ENCODE data around the gene ZNF431. TPM values are rescaled to one million over a fixed set of nuclear protein-coding genes. Genes with fewer than 3 reads are reported as not detected.

Gene ZNF431
- 2.3 and 5.8 TPM in 2 replicates for total RNA-seq (2014; rRNA removed; shearing (Covaris generic))
- polyA plus RNA-seq (2015; cell fraction: cytosol; rRNA removed): 2.3 and 5.5 TPM in 2 replicates
- 12.8 and 15.9 TPM in 2 replicates for polyA plus RNA-seq (2015; cell fraction: nucleus; rRNA removed)

DNA sequence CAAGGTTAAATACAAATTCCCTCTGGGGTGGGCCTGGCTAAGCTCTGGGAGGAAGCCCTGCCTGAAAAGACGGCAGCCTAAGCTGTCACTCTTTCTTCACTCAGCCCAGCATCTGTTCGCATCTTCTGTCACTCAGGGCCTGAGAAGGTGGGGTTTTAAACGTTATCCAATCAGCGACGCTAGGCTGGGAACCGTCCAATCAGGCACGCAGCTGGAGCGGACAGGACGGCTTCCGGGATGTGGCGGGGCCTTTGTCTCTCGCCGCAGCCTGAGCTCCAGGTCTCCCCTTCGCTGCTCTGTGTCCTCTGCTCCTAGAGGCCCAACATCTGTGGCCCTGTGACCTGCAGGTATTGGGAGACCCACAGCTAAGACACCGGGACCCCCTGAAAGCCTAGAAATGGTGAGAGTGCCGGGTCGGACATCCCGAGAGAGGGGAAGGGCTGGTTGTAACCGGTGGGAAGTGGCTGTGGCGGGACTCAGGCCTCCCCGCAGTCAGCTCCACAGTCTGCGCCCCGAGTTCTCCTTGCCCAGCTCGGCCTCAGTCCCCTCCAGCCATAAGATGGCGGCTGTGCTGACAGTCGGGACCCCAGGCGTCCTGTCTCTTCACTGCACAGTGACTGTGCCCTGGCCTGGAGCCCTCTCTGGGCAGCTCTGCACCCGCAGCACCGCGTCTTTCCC lies at the start of gene ZNF431:
TSS of gene ZNF431 (plus strand) at position 254 of the 678 bp plus-strand sequence. CDS start at position 398, 144 bp downstream.
- in situ Hi-C loops (cut with HindIII; ENCODE audit: low pct_unique_long_range_greater_than_20kb, low sequenced_read_pairs): no loop called here
- DNase-seq (ENCODE audit: low read depth, low spot score): peak; percentile 93

DNA sequence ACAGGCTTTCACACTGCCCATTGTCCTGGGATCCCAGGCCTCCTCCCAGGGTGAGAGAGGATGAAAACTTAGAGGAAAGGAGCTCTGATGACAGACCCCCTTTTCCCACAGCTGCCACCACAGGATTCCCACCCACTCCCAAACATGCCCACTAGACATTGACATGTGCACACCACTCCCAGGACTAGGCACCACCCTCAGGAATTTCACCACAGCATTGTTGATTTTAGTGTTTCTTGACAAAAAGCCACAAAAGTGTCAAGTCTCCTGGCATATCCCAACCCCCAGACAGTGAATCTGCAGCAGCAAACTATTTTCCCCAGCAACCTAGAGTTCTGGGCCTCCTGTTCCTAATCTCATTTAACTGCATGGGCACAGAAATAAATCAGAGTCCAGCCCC lies 49.7 kb upstream of the ZNF431 start:
- in situ Hi-C loops (cut with HindIII; ENCODE audit: low pct_unique_long_range_greater_than_20kb, low sequenced_read_pairs): no loop called here
- DNase-seq (ENCODE audit: low read depth, low spot score): no peak

DNA sequence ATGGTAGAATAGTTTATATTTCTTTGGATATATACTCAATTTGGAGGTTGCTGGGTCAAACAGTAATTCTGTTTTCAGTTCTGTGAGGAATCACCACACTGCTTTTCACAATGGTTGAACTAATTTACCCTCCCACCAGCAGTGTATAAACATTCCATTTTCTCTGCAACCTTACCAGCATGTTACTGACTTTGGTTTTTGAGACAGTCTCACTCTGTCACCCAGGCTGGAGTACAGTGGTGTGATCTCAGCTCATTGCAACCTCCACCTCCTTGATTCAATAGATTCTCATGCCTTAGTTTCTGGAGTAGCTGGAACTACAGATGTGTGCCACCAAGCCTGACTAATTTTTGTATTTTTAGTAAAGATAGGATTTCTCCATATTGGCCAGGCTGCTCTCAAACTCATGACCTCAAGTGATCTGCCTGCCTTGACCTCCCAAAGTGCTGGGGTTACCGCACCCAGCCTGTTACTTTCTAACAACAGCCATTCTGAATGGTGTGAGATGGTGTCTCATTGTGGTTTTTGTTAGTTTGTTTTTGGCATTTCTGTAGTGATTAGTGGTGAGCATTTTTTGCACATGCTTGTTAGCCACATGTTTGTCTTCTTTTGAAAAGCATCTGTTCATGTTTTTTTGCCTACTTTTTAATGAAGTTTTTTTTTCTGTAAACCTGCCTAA lies 47.4 kb upstream of the ZNF431 start:
- DNase-seq (ENCODE audit: low read depth, low spot score): no peak
- in situ Hi-C loops (cut with HindIII; ENCODE audit: low pct_unique_long_range_greater_than_20kb, low sequenced_read_pairs): no loop called here

DNA sequence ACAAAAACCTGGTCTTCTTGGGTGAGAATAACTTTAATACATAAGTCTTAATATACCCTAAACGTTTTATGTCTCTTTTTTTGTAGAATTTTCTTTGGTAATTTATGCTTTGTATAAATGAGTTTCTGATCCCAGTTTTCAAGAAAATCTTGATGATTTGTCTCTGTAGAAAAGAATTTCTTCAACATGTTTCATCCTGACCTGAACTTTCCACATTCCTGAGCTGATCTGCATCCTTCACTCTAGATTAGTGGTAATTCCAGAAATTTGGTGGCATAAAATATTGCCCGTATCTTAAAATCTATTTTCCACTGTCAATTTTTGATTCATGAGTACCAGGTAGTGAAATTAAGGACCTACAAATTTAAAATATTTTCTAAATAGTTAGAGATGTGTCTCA lies 43.5 kb upstream of the ZNF431 start:
- in situ Hi-C loops (cut with HindIII; ENCODE audit: low pct_unique_long_range_greater_than_20kb, low sequenced_read_pairs): no loop called here
- no peak for DNase-seq (ENCODE audit: low read depth, low spot score)

DNA sequence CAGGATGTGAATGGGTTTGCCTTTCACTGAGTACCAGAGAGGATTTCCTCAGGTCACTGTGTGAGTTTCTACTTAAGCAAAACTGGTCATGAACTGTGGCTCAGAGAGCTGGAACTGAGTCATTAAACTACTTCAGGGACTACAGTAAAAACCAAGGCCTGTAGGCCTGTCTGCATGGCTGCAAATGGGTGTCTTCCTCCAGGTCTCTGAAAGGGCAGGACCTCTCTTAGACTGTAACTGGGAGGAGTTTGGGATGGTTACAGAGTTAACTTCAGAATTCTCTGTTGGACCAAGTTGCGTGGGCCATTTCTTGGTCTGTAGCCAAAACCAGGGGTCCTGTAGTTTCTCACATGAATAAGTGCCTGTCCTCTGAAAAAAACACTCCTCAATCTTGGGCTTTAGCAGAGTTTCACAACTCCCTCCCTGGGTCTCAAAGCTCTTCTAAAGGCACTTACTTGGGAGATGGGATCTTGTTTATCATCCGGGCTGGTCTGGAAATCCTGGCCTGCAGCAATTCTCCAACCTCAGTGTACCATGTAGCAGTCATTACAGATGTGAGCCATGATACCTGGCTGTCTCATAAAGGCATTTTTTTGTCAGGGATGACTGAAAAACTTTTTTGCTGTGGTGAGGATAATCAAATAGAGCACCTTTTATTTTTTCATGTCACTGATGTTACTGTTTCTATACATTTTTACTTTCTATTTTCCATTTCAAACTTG lies 40.2 kb upstream of the ZNF431 start:
- in situ Hi-C loops (cut with HindIII; ENCODE audit: low pct_unique_long_range_greater_than_20kb, low sequenced_read_pairs): no loop called here

DNA sequence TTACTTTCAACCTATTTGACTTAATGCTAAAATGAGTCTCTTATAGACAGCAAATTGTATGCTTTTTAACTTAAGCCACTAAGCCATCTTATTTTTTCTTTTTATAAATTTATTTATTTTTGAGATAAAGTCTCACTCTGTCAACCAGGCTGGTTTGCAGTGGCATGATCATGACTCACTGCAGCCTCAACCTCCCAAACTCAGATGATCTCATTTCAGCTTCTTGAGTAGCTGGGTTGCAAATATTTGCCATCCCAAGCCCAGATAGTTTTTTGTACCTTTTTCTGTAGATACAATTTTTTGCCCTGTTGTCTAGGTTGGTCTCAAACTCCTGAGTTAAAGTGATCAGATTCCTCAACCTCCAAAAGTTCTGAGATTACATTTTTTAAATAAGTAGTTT lies 32.7 kb upstream of the ZNF431 start:
- no peak for DNase-seq (ENCODE audit: low read depth, low spot score)
- in situ Hi-C loops (cut with HindIII; ENCODE audit: low pct_unique_long_range_greater_than_20kb, low sequenced_read_pairs): no loop called here

More for the DNA sequence above, 40.2 kb upstream of the ZNF431 start:
- DNase-seq (ENCODE audit: low read depth, low spot score): no peak

DNA sequence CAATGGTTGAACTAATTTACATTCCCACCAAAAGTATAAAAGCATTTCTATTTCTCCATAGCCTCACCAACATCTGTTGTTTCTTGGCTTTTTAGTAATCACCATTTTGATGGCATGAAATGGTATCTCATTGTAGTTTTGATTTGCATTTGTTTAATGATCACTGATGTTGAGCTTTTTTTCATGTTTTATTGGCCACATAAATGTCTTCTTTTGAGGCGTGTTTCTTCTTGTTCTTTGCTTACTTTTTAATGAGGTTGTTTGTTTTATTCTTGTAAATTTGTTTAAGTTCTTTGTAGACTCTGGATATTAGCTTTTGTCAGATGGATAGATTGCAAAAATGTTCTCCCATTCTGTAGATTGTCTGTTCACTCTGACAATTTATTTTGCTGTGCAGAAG lies 31.7 kb upstream of the ZNF431 start:
- in situ Hi-C loops (cut with HindIII; ENCODE audit: low pct_unique_long_range_greater_than_20kb, low sequenced_read_pairs): no loop called here

DNA sequence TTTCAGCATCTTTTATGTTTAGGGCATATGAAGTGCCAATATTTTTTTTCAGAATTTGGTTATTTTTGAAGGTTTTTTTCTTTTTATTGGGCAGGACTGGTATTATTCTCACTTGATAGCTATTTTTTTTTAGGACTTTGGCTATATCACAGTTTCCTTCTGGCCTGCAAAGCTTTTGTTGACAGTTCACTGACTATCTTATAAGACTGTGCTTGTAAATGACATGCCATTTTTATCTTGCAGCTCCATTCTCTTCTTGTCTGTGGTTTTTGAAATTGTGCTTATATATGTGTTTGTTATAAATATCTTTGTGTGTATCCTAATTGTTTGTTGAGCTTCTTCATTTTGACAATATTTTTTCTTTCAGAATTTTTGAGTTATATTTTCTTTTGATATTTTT lies 26.4 kb upstream of the ZNF431 start:
- in situ Hi-C loops (cut with HindIII; ENCODE audit: low pct_unique_long_range_greater_than_20kb, low sequenced_read_pairs): no loop called here
- DNase-seq (ENCODE audit: low read depth, low spot score): no peak

More for the DNA sequence above, 31.7 kb upstream of the ZNF431 start:
- DNase-seq (ENCODE audit: low read depth, low spot score): no peak

DNA sequence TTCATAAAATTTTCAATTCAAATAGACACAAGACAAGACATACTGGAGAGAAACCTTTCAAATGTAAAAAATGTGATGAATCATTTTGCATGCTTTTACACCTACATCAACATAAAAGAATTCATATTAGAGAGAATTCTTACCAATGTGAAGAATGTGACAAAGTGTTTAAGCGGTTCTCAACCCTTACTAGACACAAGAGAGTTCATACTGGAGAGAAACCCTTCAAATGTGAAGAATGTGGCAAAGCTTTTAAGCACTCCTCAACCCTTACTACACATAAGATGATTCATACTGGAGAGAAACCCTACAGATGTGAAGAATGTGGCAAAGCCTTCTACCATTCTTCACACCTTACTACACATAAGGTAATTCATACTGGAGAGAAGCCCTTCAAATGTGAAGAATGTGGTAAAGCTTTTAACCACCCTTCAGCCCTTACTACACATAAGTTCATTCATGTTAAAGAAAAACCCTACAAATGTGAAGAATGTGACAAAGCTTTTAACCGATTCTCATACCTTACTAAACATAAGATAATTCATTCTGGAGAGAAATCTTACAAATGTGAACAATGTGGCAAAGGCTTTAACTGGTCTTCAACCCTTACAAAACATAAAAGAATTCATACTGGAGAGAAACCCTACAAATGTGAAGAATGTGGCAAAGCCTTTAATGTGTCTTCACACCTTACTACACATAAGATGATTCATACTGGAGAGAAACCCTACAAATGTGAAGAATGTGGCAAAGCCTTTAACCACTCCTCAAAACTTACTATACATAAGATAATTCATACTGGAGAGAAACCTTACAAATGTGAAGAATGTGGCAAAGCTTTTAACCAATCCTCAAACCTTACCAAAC lies 24.6 kb upstream of the ZNF431 start:
- in situ Hi-C loops (cut with HindIII; ENCODE audit: low pct_unique_long_range_greater_than_20kb, low sequenced_read_pairs): no loop called here
- no peak for DNase-seq (ENCODE audit: low read depth, low spot score)

DNA sequence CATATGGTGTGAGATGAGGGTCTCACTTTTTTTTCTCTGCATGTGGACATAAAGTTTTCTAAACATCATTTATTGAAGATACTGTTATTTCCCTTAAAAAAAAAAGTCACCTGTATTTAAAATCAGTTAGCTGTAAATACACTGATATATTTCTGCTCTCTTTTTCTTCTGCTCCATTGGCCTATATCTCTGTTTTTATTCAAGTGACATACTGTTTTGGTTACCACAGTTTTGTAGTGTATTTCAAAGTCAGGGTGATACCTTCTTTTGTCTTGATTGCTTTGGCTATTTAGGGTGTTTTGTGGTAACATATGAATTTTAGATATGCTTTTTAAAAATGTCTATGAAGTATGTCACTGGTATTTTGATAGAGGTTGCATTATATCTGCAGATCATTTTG lies 15.8 kb upstream of the ZNF431 start:
- in situ Hi-C loops (cut with HindIII; ENCODE audit: low pct_unique_long_range_greater_than_20kb, low sequenced_read_pairs): no loop called here
- no peak for DNase-seq (ENCODE audit: low read depth, low spot score)

DNA sequence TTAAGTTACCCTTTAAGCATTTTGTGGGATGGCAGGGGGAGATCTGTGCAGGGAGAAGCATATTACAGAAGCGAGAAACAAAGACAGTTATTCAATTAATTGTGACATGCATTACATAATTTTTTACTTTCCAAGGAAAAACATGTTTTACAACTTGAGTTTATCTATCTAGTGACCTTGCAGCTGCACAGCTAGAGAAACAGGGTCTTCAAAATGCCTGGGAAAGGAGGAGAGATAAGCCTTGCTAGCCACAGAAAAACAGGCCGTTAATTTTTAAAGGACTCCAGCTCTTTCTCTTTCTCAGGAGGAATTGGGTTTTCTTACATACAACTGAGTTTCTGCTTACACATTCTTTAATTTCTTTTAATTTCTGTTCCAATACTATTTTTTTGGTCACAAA lies 14.8 kb upstream of the ZNF431 start:
- no peak for DNase-seq (ENCODE audit: low read depth, low spot score)
- in situ Hi-C loops (cut with HindIII; ENCODE audit: low pct_unique_long_range_greater_than_20kb, low sequenced_read_pairs): no loop called here

DNA sequence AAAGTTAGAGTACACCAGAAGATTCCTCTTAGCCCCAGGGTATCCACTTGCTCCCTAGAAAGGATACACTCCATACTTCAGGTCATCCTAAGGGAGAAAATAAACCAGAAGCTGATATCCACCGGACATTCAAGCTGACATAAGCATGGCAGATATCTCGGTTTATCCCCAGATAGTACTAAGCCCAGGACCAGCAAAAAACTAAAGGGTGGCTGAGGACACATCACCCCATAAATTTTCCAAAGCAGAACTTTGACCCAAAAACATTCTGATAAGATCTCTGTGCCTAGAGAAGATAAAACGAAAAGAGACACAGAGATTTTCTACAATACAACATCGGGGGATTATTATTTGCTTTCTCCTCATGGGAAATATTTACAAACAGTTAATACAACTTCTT lies 13.9 kb upstream of the ZNF431 start:
- DNase-seq (ENCODE audit: low read depth, low spot score): no peak
- in situ Hi-C loops (cut with HindIII; ENCODE audit: low pct_unique_long_range_greater_than_20kb, low sequenced_read_pairs): no loop called here

DNA sequence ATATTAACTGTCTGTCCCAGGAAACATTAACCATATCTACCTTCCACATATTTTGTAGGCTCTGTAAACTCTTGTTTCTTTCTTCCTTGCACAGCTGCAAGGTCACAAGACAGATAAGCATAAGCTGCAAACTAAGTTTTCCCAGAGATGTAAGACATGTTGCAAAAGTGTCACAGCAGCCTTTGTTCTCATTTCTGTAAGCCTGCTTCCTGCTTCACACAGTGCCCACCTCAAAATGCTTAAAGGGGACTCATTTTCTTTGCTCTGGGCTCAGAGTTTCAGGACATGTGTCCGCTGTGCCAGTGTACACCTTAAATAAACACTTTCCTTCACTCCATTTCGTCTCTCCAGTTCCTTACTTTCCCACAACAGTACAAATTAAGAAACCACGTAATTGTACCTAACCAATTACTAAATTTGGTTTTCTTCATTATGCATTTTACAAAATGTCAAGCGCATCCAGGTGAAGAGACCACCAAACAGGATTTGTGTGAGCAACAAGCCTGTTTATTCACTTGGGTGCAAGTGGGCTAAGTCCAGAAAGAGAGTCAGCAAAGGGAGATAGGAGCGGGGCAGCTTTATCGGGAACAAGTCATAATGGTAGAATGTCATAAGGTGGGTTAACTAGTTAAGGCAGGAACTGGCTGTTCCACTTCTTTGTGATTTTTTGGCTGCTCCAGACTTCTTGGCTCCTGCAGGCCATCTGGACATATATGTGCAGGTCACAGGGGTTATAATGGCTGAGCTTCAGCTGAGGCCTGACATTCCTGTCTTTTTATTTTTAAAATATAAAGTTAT lies 12.7 kb upstream of the ZNF431 start:
- in situ Hi-C loops (cut with HindIII; ENCODE audit: low pct_unique_long_range_greater_than_20kb, low sequenced_read_pairs): no loop called here
- no peak for DNase-seq (ENCODE audit: low read depth, low spot score)

DNA sequence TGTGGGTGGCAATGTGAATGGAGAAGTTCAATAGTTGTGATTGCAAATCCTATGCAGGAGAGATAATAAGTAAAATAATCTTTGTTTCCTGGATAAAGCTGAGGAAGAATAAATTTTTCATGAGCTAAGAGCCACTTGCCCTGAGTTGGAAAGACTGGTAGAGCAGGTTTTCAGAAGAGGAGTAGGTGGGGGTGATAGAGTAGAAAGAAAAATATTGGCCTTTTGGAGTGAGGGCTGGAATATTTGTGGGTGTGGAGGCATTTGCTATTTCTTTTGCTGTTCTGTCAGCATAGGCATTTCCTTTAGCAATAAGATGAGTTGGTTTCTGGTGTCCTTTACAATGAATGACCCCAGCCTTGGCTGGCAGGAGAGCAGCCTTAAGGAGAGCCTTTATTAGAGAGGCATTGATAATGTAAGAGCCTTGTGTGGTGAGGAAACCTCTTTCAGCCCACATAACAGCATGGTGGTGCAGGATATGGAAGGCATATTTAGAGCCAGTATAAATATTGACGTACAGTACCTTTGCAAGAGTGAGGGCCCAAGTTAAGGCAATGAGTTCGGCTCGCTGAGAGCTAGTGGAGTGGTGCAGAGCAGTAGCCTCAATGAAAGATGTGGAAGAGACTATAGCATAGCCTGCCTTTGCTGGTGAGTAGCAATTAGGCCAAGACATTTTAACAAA lies 11.6 kb upstream of the ZNF431 start:
- in situ Hi-C loops (cut with HindIII; ENCODE audit: low pct_unique_long_range_greater_than_20kb, low sequenced_read_pairs): no loop called here

DNA sequence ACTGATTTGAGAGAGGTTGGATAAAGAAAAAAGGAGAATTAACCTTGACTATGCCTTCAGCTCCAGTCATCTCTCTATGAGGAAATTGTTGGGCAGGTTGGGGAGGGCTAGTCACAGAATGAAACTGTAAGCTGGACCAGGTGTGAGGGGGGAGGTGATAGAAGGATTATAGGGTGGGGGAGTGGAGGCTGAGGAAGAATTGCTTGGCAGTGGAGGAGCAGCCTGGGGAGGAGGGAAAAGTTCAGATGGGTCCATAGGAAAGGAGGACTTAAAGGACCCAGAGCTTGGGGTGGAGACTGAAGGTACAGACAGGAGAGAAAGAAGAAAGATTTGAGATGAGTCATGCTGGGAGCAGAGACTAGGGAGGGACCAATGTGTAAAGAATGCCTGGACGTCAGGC lies 8.2 kb upstream of the ZNF431 start:
- no peak for DNase-seq (ENCODE audit: low read depth, low spot score)
- in situ Hi-C loops (cut with HindIII; ENCODE audit: low pct_unique_long_range_greater_than_20kb, low sequenced_read_pairs): no loop called here

More for the DNA sequence above, 11.6 kb upstream of the ZNF431 start:
- DNase-seq (ENCODE audit: low read depth, low spot score): no peak

DNA sequence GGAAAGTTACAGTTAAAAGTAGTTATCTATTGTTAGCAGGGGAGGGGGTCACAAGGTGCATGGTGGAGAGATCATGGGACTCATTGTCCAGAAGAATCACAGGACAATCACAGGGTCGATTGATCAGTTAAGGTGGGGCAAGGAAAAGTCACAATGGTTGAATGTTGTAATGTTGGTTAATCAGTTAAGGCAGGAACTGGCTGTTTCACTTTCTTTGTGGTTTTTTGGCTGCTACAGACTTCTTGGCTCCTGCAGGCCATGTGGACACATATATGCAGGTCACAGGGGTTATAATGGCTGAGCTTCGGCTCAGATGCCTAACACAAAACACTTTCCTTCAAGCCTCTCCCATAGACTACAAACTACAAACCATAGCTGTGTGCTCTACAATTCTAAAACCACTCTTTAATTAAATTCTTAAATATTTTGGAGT lies 6.9 kb upstream of the ZNF431 start:
- in situ Hi-C loops (cut with HindIII; ENCODE audit: low pct_unique_long_range_greater_than_20kb, low sequenced_read_pairs): no loop called here
- no peak for DNase-seq (ENCODE audit: low read depth, low spot score)

All from SK-MEL-5 (cell line).